Panc1 (cell line): ENCODE measurements around the gene KCNQ4.

ENCODE experiments used
- CTCF ChIP-seq: fragments of 450-650 bp; IDR thresholded peaks from 2 replicates; pipeline ENCODE4 v1.5.1; 2017; ENCODE audit warnings: mild to moderate bottlenecking
- POLR2AphosphoS5 ChIP-seq: IDR thresholded peaks from 2 replicates; pipeline ENCODE4 v1.6.1; 2012; ENCODE audit warnings: mild to moderate bottlenecking, low read depth, low read length, moderate library complexity
- REST ChIP-seq, 2 experiments: IDR thresholded peaks; 2 replicates each; pipeline ENCODE4 v1.6.1; 2011 to 2012; ENCODE audit warnings: low read depth in 2 of 2, control low read depth in 1 of 2, low read length in 1 of 2, mild to moderate bottlenecking in 1 of 2, moderate library complexity in 1 of 2; ENCODE audit not compliant: insufficient read depth in 1 of 2
- SIN3A ChIP-seq: IDR thresholded peaks from 2 replicates; pipeline ENCODE4 v1.6.1; 2012; ENCODE audit warnings: low read depth, mild to moderate bottlenecking, low read length, moderate library complexity, borderline replicate concordance; ENCODE audit not compliant: insufficient read depth
- TCF7L2 ChIP-seq: IDR thresholded peaks from 2 replicates; pipeline ENCODE4 v1.6.1; 2011; ENCODE audit warnings: mild to moderate bottlenecking, low read depth, low read length, inconsistent platforms

- TF ChIP-seq CTCF (no peak), POLR2AphosphoS5 (no peak), SIN3A (no peak), REST (IDR thresholded peaks at IDR 0.05; ENCODE audit: insufficient read depth in 1 of 2, low read depth in 2 of 2, low read length in 1 of 2) (no peak), TCF7L2 (no peak)
These were observed 9.8 kb upstream of the KCNQ4 start for GRCh38 chr1:40773748-40774265.
